MCF 10A (cell line): ENCODE results near the gene MSI1. TPM values are rescaled to one million over a fixed set of nuclear protein-coding genes. Genes with fewer than 3 reads are reported as not detected.
A peak's percentile ranks its signal among the peaks of the same experiment; 100 is the strongest.
"Not testable (repeated sequence)": the region's sequence is repeated elsewhere in the genome, so short reads cannot be mapped to it uniquely, and the experiment has no call there.

Experiments
- BruUV-seq: library from RNA; stranded (reverse); fragments of 400-500 nt; replicated peaks from 2 replicates; lab custom pipeline; 2021; lab: Mats Ljungman, UMichigan
- CTCF ChIA-PET: fragments of 300-600 bp; sonication (Branson Sonifier 250); formaldehyde crosslinking; extraction: SDS; loops from one replicate; lab custom pipeline; 2021; ENCODE audit warnings: antibody characterized with exemption, inconsistent platforms; lab: Yijun Ruan, JAX
- POLR2A ChIA-PET: fragments of 300-600, 350-650 bp; sonication (Branson Sonifier 250); formaldehyde crosslinking; extraction: SDS; loops from one replicate; lab custom pipeline; 2020; ENCODE audit warnings: antibody characterized with exemption, inconsistent platforms; lab: Yijun Ruan, JAX
- DNase-seq: peaks from one replicate; pipeline ENCODE4 v3.0.0-alpha.2; 2018; ENCODE audit not compliant: unreplicated experiment
- H3K27ac Mint-ChIP-seq: one replicate; pipeline ENCODE4 v1.8.0; 2022; ENCODE audit warnings: mild to moderate bottlenecking, low read depth, mixed read lengths; ENCODE audit not compliant: unreplicated experiment
- H3K27me3 Mint-ChIP-seq: one replicate; pipeline ENCODE4 v1.8.0; 2022; ENCODE audit warnings: mixed read lengths; ENCODE audit not compliant: insufficient read depth, unreplicated experiment
- H3K36me3 Mint-ChIP-seq: one replicate; pipeline ENCODE4 v1.8.0; 2022; ENCODE audit warnings: mild to moderate bottlenecking, moderate library complexity, mixed read lengths; ENCODE audit not compliant: insufficient read depth, unreplicated experiment
- H3K4me1 Mint-ChIP-seq: one replicate; pipeline ENCODE4 v1.8.0; 2022; ENCODE audit warnings: mixed read lengths; ENCODE audit not compliant: insufficient read depth, unreplicated experiment
- H3K4me3 Mint-ChIP-seq: one replicate; pipeline ENCODE4 v1.8.0; 2022; ENCODE audit warnings: mild to moderate bottlenecking, moderate library complexity, mixed read lengths; ENCODE audit not compliant: unreplicated experiment
- H3K9me3 Mint-ChIP-seq: one replicate; pipeline ENCODE4 v1.8.0; 2022; ENCODE audit warnings: mixed read lengths; ENCODE audit not compliant: unreplicated experiment
- intact Hi-C: fragments of 100-400 bp; cut with micrococcal nuclease; formaldehyde crosslinking; loops from 2 replicates; pipeline ENCODE4 v1.14.1; 2022
- total RNA-seq: library from RNA; stranded (reverse); gene quantifications from 2 replicates; pipeline ENCODE4 v1.2.3, GENCODE V29; 2022
- TF ChIP-seq, protein P1 (sequence below): fragments of 200-600 bp; IDR thresholded peaks from one replicate; pipeline ENCODE4 v1.8.0; 2022; ENCODE audit warnings: antibody characterized with exemption, mild to moderate bottlenecking; ENCODE audit not compliant: unreplicated experiment

MSI1 gene
- total RNA-seq, 1 experiment from 2014 or later, result not detected

DNA sequence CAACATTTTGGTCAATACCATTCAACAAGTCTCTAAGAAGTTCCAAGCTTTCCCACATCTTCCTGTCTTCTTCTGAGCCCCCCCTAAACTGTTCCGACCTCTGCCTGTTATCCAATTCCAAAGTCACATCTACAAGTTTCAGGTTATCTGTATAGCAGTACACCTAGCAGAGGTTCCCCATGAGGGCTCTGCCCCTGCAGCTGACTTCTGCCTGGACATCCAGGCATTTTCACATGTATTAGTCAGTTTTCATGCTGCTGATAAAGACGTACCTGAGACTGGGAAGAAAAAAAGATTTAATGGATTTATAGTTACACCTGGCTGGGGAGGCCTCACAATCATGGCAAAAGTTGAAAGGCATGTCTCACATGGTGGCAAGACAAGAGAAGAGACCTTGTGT lies 31.2 kb downstream of the MSI1 start:
- CTCF ChIA-PET, result no interaction called here
- intact Hi-C loops, result no loop called here
- peaks cover 12% of the 10 kb centered on the region for H3K27me3 Mint-ChIP-seq
- POLR2A ChIA-PET, result no interaction called here
- H3K9me3 Mint-ChIP-seq, result peaks cover 8% of the 10 kb centered on the region
- no peak overlapping the region for H3K4me3 Mint-ChIP-seq
- no peak for DNase-seq
- no peaks in the 10 kb centered on the region for H3K36me3 Mint-ChIP-seq
- H3K27ac Mint-ChIP-seq, result no peak overlapping the region
- no TSS peak for BruUV-seq
- H3K4me1 Mint-ChIP-seq, result no peaks in the 10 kb centered on the region
- TF ChIP-seq, protein P1, sequence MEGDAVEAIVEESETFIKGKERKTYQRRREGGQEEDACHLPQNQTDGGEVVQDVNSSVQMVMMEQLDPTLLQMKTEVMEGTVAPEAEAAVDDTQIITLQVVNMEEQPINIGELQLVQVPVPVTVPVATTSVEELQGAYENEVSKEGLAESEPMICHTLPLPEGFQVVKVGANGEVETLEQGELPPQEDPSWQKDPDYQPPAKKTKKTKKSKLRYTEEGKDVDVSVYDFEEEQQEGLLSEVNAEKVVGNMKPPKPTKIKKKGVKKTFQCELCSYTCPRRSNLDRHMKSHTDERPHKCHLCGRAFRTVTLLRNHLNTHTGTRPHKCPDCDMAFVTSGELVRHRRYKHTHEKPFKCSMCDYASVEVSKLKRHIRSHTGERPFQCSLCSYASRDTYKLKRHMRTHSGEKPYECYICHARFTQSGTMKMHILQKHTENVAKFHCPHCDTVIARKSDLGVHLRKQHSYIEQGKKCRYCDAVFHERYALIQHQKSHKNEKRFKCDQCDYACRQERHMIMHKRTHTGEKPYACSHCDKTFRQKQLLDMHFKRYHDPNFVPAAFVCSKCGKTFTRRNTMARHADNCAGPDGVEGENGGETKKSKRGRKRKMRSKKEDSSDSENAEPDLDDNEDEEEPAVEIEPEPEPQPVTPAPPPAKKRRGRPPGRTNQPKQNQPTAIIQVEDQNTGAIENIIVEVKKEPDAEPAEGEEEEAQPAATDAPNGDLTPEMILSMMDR, result no peak

DNA sequence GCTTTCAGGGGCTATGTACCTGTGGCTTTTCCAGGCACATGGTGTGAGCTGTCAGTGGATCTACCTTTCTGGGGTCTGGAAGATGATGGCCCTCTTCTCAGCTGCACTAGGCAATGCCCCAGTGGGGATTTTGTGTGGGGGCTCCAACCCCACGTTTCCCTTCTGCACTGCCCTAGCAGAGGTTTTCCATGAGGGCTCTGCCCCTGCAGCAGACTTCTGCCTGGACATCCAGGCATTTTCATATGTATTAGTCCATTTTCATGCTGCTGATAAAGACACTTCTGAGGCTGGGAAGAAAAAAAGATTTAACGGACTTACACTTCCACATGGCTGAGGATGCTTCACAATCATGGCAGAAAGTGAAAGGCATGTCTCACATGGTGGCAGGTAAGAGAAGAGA lies 32.6 kb downstream of the MSI1 start:
- H3K4me3 Mint-ChIP-seq, H3K4me1 Mint-ChIP-seq, H3K27ac Mint-ChIP-seq, intact Hi-C loops, BruUV-seq, H3K9me3 Mint-ChIP-seq, POLR2A ChIA-PET, DNase-seq, H3K36me3 Mint-ChIP-seq: not testable (repeated sequence)
- CTCF ChIA-PET, result interaction anchor here (0.6 to 1.7 kb wide), 5 partner anchors 10 to 106 kb away, joined by 3 to 4 read pairs (median 3); no protein-coding TSS in a partner anchor
- peaks cover 12% of the 10 kb centered on the region for H3K27me3 Mint-ChIP-seq

DNA sequence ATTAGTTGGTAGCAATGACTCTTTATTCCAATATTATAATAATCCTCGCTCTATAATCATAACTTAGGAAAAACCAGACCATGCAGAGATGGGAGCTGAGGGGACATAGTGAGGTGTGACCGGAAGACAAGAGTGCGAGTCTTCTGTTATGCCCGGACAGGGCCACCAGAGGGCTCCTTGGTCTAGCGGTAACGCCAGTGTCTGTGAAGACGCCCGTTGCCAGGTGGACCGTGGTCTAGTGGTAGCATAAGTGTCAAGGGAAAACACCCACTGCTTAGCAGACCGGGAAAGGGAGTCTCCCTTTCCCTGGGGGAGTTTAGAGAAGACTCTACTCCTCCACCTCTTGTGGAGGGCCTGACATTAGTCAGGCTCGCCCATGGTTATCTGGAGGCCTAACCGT lies 33.5 kb downstream of the MSI1 start:
- peak; percentile 48 for DNase-seq
- CTCF ChIA-PET, result interaction anchor here (0.5 to 1.7 kb wide), 6 partner anchors 12 to 782 kb away, joined by 3 to 5 read pairs (median 4); no protein-coding TSS in a partner anchor
- peaks cover 12% of the 10 kb centered on the region for H3K27me3 Mint-ChIP-seq
- H3K36me3 Mint-ChIP-seq, H3K9me3 Mint-ChIP-seq, BruUV-seq, intact Hi-C loops, H3K27ac Mint-ChIP-seq, H3K4me3 Mint-ChIP-seq, H3K4me1 Mint-ChIP-seq: not testable (repeated sequence)
- POLR2A ChIA-PET, result interaction anchor here (0.9 kb wide), 1 partner anchor 9 kb away, joined by 3 read pairs; no protein-coding TSS in a partner anchor
- TF ChIP-seq, protein P1, result peak; percentile 70

DNA sequence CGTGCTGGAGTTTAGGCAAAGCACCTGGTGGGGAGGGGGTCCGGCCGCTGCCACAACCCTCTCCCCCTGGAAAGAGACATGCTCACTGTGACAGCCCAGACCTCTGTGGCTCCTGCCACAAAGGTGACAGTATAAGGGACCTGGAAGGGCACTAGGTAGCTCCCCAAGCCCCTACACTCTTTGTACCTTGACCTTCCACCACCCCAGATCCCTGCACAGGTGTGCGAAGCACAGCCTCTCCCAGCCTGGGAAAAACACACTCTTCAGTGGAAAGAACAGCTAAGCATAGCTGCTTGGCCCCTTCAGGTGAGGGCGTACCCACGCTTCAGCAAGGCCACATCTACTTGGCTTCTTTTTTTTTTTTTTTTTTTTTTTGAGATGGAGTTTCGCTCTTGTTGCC lies 36.4 kb downstream of the MSI1 start:
- no peaks in the 10 kb centered on the region for H3K4me1 Mint-ChIP-seq
- H3K27ac Mint-ChIP-seq, result no peak overlapping the region
- TF ChIP-seq, protein P1, result no peak
- no peaks in the 10 kb centered on the region for H3K27me3 Mint-ChIP-seq
- DNase-seq, result no peak
- H3K36me3 Mint-ChIP-seq, result no peaks in the 10 kb centered on the region
- H3K4me3 Mint-ChIP-seq, result no peak overlapping the region
- no TSS peak for BruUV-seq
- intact Hi-C loops, result no loop called here
- ChIA-PET CTCF (interaction anchor here (0.5 to 0.7 kb wide), 3 partner anchors 15 to 130 kb away, joined by 3 to 4 read pairs (median 3); no protein-coding TSS in a partner anchor), POLR2A (interaction anchor here (1.5 kb wide), 1 partner anchor 137 kb away, joined by 3 read pairs; the partner anchor contains the start of gene SRSF9)
- H3K9me3 Mint-ChIP-seq, result peaks cover 3% of the 10 kb centered on the region
